GM12892 (cell line): Measurements from ENCODE around the gene DDX60.

ENCODE experiments used
- POLR2AphosphoS5 ChIP-seq: IDR thresholded peaks from 2 replicates; pipeline ENCODE4 v1.6.1; 2011; ENCODE audit warnings: low read depth, low read length, control low read depth
- TAF1 ChIP-seq: IDR thresholded peaks from 2 replicates; pipeline ENCODE4 v1.6.1; 2011; ENCODE audit warnings: low read depth, mild to moderate bottlenecking, control low read depth, low read length, borderline replicate concordance

GRCh38 chr4:168274871-168275270 lies 43.7 kb downstream of the DDX60 start:
- no peak for TF ChIP-seq POLR2AphosphoS5
- no peak for TF ChIP-seq TAF1
